Measurements from ENCODE around the gene TBC1D16. TPM values are rescaled to one million over a fixed set of nuclear protein-coding genes. Genes with fewer than 3 reads are reported as not detected.

TBC1D16 gene
- polyA plus RNA-seq, 2 donors, result 2.4 to 3.8 TPM

GRCh38 chr17:80006811-80007752, 28.6 kb downstream of the TBC1D16 start:
- H3K36me3 ChIP-seq (ENCODE audit: control insufficient read depth in 2 of 2, insufficient read depth in 2 of 2, low read length in 1 of 2), result peaks cover 4 to 9% of the 10 kb centered on the region in 2 donors
- H3K9me3 ChIP-seq (ENCODE audit: control insufficient read depth in 2 of 2, insufficient read depth in 1 of 2, low read depth in 1 of 2, low read length in 1 of 2), result peaks cover 0 to 4% of the 10 kb centered on the region in 2 donors
- no peak overlapping the region for H3K27ac ChIP-seq (ENCODE audit: low read depth in 2 of 2, low read length in 1 of 2)
- 91 to 93% methylated on average over 30 of the region's 30 CpGs for WGBS, 2 donors
- H3K4me3 ChIP-seq (ENCODE audit: low read depth in 1 of 2, low read length in 2 of 2), result no peak overlapping the region
- H3K27me3 ChIP-seq (ENCODE audit: control insufficient read depth in 1 of 2, insufficient read depth in 2 of 2, low read length in 2 of 2), result no peaks in the 10 kb centered on the region
- peaks cover 0 to 7% of the 10 kb centered on the region in 2 donors for H3K4me1 ChIP-seq (ENCODE audit: control insufficient read depth in 2 of 2, insufficient read depth in 2 of 2, low read length in 1 of 2)

- H3K4me3 ChIP-seq (ENCODE audit: low read depth in 1 of 2, low read length in 2 of 2), result no peak overlapping the region
- H3K36me3 ChIP-seq (ENCODE audit: control insufficient read depth in 2 of 2, insufficient read depth in 2 of 2, low read length in 1 of 2), result peaks cover 0 to 9% of the 10 kb centered on the region in 2 donors
- peaks cover 0 to 4% of the 10 kb centered on the region in 2 donors for H3K9me3 ChIP-seq (ENCODE audit: control insufficient read depth in 2 of 2, insufficient read depth in 1 of 2, low read depth in 1 of 2, low read length in 1 of 2)
- H3K27me3 ChIP-seq (ENCODE audit: control insufficient read depth in 1 of 2, insufficient read depth in 2 of 2, low read length in 2 of 2), result no peaks in the 10 kb centered on the region
- WGBS, 2 donors, result 56 to 65% methylated on average over 8 of the region's 8 CpGs
- peaks cover 0 to 7% of the 10 kb centered on the region in 2 donors for H3K4me1 ChIP-seq (ENCODE audit: control insufficient read depth in 2 of 2, insufficient read depth in 2 of 2, low read length in 1 of 2)
- no peak overlapping the region for H3K27ac ChIP-seq (ENCODE audit: low read depth in 2 of 2, low read length in 1 of 2)
Measured at GRCh38 chr17:80006339-80006720, 29.3 kb downstream of the TBC1D16 start.

GRCh38 chr17:80005360-80006338, 30.0 kb downstream of the TBC1D16 start:
- H3K4me3 ChIP-seq (ENCODE audit: low read depth in 1 of 2, low read length in 2 of 2), result no peak overlapping the region
- peaks cover 0 to 12% of the 10 kb centered on the region in 2 donors for H3K36me3 ChIP-seq (ENCODE audit: control insufficient read depth in 2 of 2, insufficient read depth in 2 of 2, low read length in 1 of 2)
- WGBS, 2 donors, result 50% methylated on average over 37 of the region's 37 CpGs
- no peak overlapping the region for H3K27ac ChIP-seq (ENCODE audit: low read depth in 2 of 2, low read length in 1 of 2)
- peaks cover 0 to 4% of the 10 kb centered on the region in 2 donors for H3K9me3 ChIP-seq (ENCODE audit: control insufficient read depth in 2 of 2, insufficient read depth in 1 of 2, low read depth in 1 of 2, low read length in 1 of 2)
- H3K4me1 ChIP-seq (ENCODE audit: control insufficient read depth in 2 of 2, insufficient read depth in 2 of 2, low read length in 1 of 2), result peaks cover 0 to 7% of the 10 kb centered on the region in 2 donors
- H3K27me3 ChIP-seq (ENCODE audit: control insufficient read depth in 1 of 2, insufficient read depth in 2 of 2, low read length in 2 of 2), result no peaks in the 10 kb centered on the region

GRCh38 chr17:80003969-80004368, 31.7 kb downstream of the TBC1D16 start:
- Histone ChIP-seq H3K4me3 (ENCODE audit: low read depth in 1 of 2, low read length in 2 of 2) (no peak overlapping the region), H3K27ac (ENCODE audit: low read depth in 2 of 2, low read length in 1 of 2) (no peak overlapping the region), H3K4me1 (ENCODE audit: control insufficient read depth in 2 of 2, insufficient read depth in 2 of 2, low read length in 1 of 2) (peaks cover 0 to 6% of the 10 kb centered on the region in 2 donors), H3K27me3 (ENCODE audit: control insufficient read depth in 1 of 2, insufficient read depth in 2 of 2, low read length in 2 of 2) (no peaks in the 10 kb centered on the region), H3K36me3 (ENCODE audit: control insufficient read depth in 2 of 2, insufficient read depth in 2 of 2, low read length in 1 of 2) (peaks cover 0 to 5% of the 10 kb centered on the region in 2 donors), H3K9me3 (ENCODE audit: control insufficient read depth in 2 of 2, insufficient read depth in 1 of 2, low read depth in 1 of 2, low read length in 1 of 2) (peaks cover 0 to 4% of the 10 kb centered on the region in 2 donors)
- WGBS, 2 donors, result 93 to 95% methylated on average over 15 of the region's 15 CpGs

GRCh38 chr17:80002690-80003490, 32.8 kb downstream of the TBC1D16 start:
- Histone ChIP-seq H3K36me3 (ENCODE audit: control insufficient read depth in 2 of 2, insufficient read depth in 2 of 2, low read length in 1 of 2) (peaks cover 0 to 5% of the 10 kb centered on the region in 2 donors), H3K27me3 (ENCODE audit: control insufficient read depth in 1 of 2, insufficient read depth in 2 of 2, low read length in 2 of 2) (no peaks in the 10 kb centered on the region)
- 87 to 94% methylated on average over 29 to 30 of the region's 30 CpGs for WGBS, 2 donors

GRCh38 chr17:80002070-80002641, 33.5 kb downstream of the TBC1D16 start:
- Histone ChIP-seq H3K4me3 (ENCODE audit: low read depth in 1 of 2, low read length in 2 of 2) (no peak overlapping the region), H3K9me3 (ENCODE audit: control insufficient read depth in 2 of 2, insufficient read depth in 1 of 2, low read depth in 1 of 2, low read length in 1 of 2) (peaks cover 0 to 4% of the 10 kb centered on the region in 2 donors), H3K27ac (ENCODE audit: low read depth in 2 of 2, low read length in 1 of 2) (no peak overlapping the region), H3K4me1 (ENCODE audit: control insufficient read depth in 2 of 2, insufficient read depth in 2 of 2, low read length in 1 of 2) (peaks cover 0 to 2% of the 10 kb centered on the region in 2 donors), H3K36me3 (ENCODE audit: control insufficient read depth in 2 of 2, insufficient read depth in 2 of 2, low read length in 1 of 2) (peaks cover 0 to 2% of the 10 kb centered on the region in 2 donors), H3K27me3 (ENCODE audit: control insufficient read depth in 1 of 2, insufficient read depth in 2 of 2, low read length in 2 of 2) (no peaks in the 10 kb centered on the region)
- WGBS, 2 donors, result 92 to 94% methylated on average over 26 of the region's 26 CpGs

More at GRCh38 chr17:80002690-80003490, 32.8 kb downstream of the TBC1D16 start:
- Histone ChIP-seq H3K4me3 (ENCODE audit: low read depth in 1 of 2, low read length in 2 of 2) (no peak overlapping the region), H3K27ac (ENCODE audit: low read depth in 2 of 2, low read length in 1 of 2) (no peak overlapping the region), H3K4me1 (ENCODE audit: control insufficient read depth in 2 of 2, insufficient read depth in 2 of 2, low read length in 1 of 2) (peaks cover 0 to 2% of the 10 kb centered on the region in 2 donors), H3K9me3 (ENCODE audit: control insufficient read depth in 2 of 2, insufficient read depth in 1 of 2, low read depth in 1 of 2, low read length in 1 of 2) (peaks cover 0 to 4% of the 10 kb centered on the region in 2 donors)

DNA sequence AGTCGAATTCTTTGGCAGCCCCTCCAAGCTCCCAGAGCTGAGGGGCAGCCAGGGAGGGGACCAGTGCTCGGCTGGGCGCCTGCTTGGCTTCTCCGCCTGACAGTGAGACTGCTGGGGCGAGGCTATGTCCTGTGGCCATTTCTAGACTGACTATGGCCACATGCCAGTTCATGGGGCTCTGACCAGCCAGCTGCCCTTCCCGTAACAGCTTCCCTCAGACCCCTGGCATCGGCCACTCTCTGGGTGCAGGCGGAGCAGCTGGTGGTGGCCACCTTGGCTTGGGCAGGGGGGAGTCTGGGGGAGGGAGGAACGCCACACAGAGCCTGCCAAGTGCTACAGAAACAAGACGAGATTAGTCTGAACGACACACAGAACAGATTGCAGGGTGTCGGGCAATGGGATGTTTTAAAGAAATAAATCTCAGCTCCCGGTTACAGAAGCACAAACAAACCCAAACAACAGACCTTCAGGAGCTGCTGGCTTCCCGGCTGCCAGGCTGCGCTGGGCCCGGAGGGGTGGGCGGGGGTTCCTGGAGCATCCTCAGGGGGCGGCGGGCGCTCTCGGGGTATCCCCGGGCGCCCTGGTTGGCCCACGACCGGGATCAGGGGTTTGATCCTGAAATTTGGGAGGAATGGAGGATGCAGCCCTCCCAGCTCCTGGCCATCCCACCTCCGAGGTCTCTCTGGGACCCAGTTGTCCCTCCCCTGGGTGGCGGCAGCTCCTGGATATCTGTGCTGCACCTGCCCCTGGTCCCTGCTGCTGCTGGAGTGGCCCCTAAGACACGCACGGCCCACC, 34.5 kb downstream of the TBC1D16 start:
- 86 to 90% methylated on average over 22 to 29 of the region's 29 CpGs for WGBS, 2 donors

GRCh38 chr17:80000136-80000535, 35.5 kb downstream of the TBC1D16 start:
- 95 to 97% methylated on average over 7 of the region's 7 CpGs for WGBS, 2 donors

More for the DNA sequence above, 34.5 kb downstream of the TBC1D16 start:
- no peak overlapping the region for H3K27ac ChIP-seq (ENCODE audit: low read depth in 2 of 2, low read length in 1 of 2)
- H3K27me3 ChIP-seq (ENCODE audit: control insufficient read depth in 1 of 2, insufficient read depth in 2 of 2, low read length in 2 of 2), result no peaks in the 10 kb centered on the region
- H3K4me3 ChIP-seq (ENCODE audit: low read depth in 1 of 2, low read length in 2 of 2), result no peak overlapping the region
- peaks cover 0 to 2% of the 10 kb centered on the region in 2 donors for H3K36me3 ChIP-seq (ENCODE audit: control insufficient read depth in 2 of 2, insufficient read depth in 2 of 2, low read length in 1 of 2)
- peaks cover 0 to 2% of the 10 kb centered on the region in 2 donors for H3K4me1 ChIP-seq (ENCODE audit: control insufficient read depth in 2 of 2, insufficient read depth in 2 of 2, low read length in 1 of 2)
- H3K9me3 ChIP-seq (ENCODE audit: control insufficient read depth in 2 of 2, insufficient read depth in 1 of 2, low read depth in 1 of 2, low read length in 1 of 2), result peaks cover 0 to 4% of the 10 kb centered on the region in 2 donors

More at GRCh38 chr17:80000136-80000535, 35.5 kb downstream of the TBC1D16 start:
- H3K27ac ChIP-seq (ENCODE audit: low read depth in 2 of 2, low read length in 1 of 2), result no peak overlapping the region
- no peaks in the 10 kb centered on the region for H3K27me3 ChIP-seq (ENCODE audit: control insufficient read depth in 1 of 2, insufficient read depth in 2 of 2, low read length in 2 of 2)
- no peaks in the 10 kb centered on the region for H3K4me1 ChIP-seq (ENCODE audit: control insufficient read depth in 2 of 2, insufficient read depth in 2 of 2, low read length in 1 of 2)
- H3K36me3 ChIP-seq (ENCODE audit: control insufficient read depth in 2 of 2, insufficient read depth in 2 of 2, low read length in 1 of 2), result peaks cover 0 to 2% of the 10 kb centered on the region in 2 donors
- peaks cover 0 to 4% of the 10 kb centered on the region in 2 donors for H3K9me3 ChIP-seq (ENCODE audit: control insufficient read depth in 2 of 2, insufficient read depth in 1 of 2, low read depth in 1 of 2, low read length in 1 of 2)
- H3K4me3 ChIP-seq (ENCODE audit: low read depth in 1 of 2, low read length in 2 of 2), result no peak overlapping the region

Measured in esophagus (tissue), 2 donors.